Effector CD4-positive, alpha-beta T cell (primary cell): ENCODE measurements around the gene FAM180A.
"Not testable (repeated sequence)": the region's sequence is repeated elsewhere in the genome, so short reads cannot be mapped to it uniquely, and the experiment has no call there.

Experiments
- DNase-seq: peaks from one replicate; pipeline ENCODE4 v3.0.0-alpha.2; 2020

Gene FAM180A

DNA sequence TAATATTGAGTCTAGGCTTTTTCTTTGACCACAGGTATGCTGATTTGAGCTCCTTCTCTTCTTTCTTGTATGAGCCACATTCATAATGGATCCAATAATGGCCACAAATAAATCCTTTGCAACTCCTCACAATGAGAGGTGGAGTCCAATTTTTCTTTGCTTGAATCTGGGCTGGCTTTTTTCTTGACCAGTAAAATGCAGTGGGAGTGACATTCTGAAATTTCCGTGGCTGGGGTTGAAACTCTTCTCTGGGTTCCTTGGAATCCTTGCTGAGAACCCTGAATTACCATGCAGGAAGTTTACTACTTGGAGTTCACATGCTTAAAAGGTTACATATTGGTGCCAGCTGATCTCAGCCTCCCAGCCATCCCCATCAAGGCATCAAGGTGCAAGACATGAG is 22.4 kb upstream of the FAM180A start:
- DNase-seq = no peak

DNA sequence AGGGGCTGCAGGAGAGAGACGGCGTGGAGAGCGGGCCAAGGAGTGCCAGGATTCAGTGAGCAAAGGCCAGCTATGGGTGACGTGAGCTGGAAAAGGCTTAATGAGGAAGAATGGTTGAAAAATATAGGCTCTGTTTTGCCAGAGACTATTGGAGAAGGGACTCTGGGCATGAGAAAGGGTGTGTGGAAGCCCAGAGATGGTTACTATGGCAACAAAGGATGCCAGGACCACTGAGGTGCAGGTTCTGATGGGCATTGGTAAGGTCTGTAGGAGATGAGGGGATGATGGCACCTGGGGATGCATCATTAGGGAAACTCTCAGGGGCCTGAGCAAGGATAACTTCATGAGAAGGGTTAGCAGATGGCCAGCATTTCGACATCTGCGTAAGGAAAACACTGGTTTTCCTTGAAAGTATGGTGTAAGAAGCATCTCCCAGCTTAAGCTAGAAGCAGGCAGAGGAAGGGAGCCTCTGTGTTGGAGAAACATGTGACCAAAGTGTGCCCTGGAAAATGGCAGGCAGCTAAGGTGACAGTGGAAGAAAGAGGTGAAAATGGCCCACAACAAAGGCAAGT is 21.6 kb upstream of the FAM180A start:
- DNase-seq = no peak

DNA sequence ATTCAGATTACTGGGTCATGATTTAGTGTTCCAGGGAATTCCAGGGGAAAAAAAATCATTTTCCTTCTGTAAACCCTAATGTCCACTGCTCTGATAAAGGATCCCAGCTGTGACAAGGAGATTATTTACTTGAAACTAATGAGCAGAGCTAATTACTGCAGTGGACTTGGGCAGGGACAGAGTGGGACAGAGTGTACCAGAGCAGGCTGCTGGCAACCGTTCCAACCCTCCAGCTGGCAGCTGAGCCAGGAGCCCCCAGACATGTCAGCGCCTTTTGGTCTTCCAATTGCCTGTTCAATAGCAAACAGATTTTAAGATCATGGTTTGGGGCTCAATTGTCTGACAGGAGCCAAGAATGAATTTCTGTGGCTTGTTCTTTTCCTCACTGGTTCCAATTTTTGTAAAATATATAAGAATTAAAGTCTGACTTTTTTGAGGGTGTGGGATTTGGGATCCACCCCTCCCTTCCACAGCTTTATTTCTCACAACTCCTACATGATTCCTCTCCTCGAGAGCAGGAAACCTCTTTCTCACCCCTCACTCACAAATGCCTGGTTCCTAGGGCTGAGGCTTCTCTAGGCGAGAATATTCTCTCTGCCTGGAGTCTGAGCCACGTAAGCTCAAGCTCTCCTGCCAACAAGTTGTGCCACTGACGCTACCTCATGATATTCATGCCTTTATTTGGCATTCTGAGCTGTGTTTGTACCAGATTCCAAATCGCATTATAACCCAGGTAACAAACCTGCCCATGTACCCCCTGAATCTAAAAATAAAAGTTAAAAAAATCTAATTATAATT is 20.6 kb upstream of the FAM180A start:
- DNase-seq = no peak

DNA sequence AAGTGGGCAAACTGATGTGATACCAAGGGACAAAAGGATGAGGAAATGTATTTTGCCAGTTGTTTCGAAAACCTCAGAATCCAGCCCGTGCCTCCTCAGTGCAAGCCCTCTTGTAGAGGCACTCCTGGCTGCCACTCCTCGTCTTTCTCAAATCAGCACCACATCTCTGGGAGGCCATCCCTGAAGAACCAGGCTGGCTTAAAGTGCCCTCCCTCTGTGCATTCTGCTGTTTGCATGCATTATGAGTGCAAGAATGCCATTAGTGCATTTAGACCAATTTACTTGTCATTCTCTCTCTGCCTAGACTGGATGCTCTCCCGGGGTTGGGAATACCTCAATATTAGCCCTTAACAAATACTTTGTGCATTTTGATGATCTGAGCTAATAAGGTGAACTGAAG is 19.9 kb upstream of the FAM180A start:
- DNase-seq = no peak

DNA sequence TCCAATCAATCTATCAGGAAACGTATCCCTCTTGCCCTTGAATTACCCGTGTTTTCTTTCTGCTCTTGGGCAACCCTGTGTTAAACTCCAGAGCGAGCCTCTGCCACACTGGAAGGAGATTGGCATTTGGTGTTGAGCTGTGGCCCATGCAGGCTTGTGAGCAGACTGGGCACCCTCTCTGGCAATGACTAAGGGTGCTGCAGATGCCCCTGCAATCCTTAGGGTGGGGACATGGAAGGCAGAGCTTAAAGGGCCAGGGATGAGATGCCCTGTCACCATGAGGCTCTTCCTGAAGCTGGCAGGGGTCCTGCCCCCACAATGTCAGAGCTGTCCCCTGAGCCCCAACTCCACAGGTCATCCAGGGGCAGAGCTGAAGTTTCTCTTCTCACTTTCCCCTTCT is 19.5 kb upstream of the FAM180A start:
- DNase-seq = no peak

DNA sequence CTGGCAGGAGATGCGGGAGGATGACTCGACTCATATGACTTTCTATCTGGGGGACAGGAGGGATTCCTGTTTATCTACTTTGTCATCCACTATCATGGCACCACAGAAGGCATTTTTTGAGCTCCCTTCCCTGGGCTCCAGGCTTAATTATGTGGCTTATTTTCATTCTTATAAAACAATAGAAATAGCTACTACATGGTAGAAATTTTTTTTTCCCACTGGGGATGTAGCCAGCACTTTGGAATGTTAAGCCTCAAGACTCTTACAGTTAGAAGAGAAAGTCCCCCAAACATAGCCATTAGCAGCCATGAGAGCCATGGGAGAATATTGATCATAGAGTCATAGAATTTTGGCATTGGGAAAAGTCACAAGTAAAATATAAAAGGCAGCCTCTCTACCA is 14.6 kb upstream of the FAM180A start:
- DNase-seq = no peak

DNA sequence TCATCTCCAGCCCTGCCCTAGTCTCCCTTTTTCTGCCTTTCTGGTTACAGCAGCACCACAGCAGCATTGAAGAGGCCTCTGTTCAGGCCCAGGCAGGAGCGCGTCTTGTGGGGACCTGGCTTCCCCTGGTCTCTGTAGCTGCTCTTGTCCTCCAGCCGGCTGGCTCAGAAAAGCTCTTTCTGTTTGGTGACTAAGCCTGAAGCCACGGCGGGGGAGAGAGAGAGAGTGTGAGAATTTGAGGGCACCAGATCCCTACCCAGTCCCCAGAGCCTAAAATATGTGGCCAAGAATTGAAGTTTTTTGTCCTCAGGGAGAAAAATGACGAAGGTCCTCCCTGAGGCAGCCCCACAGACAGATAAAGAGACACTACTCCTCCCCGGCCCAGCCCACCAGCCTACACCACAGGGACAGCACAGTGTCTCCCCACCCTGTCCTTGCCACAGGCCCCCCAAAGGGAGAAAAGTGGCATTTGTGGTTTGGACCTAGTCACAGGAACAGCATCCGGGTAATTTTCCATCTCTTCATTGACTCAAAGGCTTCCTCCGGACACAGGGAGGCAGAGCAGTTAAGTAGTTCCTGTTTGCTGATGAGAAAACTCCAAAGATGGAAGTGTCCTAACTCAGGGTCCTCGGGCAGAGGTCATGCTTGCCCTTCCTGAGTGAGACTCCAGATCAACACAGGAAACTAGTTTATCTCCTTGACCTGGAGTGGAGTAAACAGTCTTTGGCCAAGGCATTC is 13.3 kb upstream of the FAM180A start:
- DNase-seq = no peak

DNA sequence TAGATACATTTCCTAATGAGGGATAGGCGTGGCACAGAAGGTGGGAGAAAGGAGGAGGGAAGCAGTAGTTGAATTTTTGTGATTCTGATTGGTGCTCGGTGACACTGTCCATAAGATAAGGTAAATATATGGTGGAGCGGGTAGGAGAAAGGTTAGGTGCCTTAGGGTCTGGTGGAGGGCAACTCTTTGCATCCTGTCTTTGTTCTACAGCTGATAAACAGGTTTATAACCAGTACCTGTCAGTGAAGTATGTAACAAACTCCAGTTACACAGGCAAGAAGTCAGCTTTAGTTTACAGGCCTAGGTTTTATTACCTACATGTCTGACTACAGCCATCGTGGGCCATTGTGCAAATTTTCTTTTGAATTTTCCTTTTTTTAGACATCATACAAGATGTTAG is 10.9 kb upstream of the FAM180A start:
- DNase-seq = no peak

DNA sequence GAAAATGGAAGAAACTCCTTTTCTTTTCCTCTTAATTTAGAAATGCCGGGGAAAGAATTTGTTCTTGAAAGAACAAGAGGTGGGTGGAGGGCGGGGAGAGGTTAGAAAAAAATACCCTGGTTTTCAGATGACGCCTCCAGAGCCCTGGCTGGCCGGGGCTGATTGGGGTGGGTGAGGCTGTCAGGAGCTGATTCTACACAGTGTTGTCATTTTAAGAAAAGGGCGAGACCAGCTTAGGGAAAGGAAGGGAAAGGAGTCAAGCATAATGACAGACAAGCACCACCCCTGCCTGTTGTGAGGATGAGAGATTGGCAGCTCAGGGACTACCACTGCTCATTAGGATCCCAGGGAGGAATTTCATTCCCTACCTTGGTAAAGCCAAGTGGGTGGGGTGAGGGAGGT is 9.9 kb upstream of the FAM180A start:
- no peak for DNase-seq

DNA sequence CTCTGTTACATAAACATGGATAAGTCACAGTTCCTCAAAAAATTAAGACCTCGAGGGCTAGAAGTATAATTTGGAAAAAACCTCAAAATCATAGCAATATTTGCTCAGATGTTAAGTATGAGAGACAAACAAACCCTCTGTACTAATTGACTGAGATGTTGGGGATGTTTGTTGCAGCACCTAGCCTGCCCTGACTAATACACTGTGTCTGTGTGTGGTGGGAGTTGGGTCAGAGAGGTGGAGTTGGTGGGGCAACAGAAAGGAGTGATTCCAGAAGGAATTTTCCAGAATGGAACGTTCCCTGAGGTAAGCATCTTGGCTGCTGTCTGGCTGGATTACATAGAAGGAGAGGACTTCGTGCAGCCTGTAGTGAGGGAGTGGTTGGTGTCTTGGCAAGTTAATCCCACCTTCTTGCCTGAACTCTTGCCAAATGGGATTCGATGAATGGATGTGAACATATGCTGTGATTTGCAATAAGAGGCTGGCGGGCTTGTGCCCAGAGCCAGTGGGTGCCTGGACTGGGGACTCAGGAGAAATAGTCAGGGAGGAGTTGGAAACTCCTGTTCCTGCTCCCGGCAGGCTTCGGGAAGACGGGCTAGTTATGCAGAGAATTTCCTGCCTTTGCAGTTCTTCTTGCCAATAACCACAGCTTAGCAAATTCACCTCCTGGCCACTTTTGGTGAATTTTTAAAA is 9.3 kb upstream of the FAM180A start:
- no peak for DNase-seq

DNA sequence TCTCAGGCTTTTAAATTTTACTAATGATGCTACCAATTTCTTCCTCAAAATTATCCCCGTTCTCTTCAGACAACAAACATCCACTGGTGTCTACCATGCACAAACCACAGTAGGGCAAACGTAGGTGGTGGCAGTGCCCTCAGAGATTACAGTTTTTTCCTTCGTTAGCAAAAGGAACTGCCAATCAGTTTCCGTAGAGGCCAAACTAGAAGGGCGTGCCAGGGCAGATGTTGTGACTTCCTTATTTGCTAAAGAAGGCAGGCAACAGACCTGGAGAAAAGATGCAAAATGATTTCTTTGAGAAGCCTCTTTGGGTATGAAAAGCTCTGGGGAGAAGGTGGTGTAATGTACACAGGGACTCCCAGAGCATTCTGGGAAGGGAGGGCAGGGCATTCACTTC is 7.6 kb upstream of the FAM180A start:
- no peak for DNase-seq

DNA sequence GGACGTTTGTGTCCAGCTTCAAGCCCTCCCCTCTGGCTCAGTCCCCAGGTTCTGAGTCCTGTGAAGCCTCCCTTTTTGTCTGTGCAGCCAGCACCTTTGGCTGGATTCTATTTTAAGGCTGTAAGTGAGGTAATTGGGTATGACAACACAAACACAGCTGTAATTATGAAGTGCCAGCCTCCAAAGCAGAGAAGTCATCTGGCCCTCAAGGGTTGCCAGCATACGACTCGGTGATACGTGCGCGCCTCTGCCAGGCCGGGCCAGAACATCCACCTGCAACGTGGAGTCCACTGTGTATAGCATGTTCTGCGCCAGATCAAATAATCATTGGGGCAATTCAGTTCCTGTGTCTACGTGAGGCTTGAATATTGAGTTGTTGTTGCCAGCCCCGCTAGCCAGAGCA is 6.7 kb upstream of the FAM180A start:
- DNase-seq = no peak

DNA sequence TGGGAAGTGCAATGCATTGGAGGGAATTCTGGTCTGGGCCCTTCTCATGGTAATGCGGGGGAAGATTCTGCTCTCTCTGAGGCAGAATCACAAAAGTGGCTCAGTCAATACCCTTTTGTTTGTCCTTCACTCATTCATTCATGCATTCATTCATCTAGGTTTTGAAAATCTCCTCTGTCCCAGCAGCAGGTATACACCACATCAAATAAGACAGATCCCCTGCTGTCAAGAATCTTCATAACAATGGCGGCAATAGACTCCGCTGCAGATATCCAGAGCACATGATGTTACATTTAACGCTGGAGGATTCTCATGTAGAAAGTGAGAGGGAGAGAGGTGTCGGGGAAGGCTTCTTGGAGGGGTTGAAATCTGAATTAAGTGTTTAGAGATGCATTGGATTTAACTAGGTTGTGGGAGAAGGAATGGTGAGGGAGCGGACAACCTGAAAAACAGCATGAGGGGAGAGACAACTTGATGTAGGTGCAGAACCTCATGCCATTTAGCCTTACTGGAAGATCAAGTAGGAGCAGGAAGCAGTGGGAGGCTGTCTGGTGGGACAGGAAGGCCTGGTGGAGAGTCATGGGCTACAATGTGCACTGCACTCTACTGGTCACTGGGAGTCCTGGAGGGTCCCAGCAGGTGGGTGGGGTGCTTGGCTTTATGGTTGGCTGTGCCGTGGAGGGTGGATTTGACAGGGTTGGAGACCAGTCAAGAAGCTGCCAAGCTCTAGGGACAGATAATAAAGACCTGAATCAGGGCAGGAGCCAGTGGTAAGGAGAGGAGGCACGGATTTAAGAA is 5.2 kb upstream of the FAM180A start:
- DNase-seq = no peak

DNA sequence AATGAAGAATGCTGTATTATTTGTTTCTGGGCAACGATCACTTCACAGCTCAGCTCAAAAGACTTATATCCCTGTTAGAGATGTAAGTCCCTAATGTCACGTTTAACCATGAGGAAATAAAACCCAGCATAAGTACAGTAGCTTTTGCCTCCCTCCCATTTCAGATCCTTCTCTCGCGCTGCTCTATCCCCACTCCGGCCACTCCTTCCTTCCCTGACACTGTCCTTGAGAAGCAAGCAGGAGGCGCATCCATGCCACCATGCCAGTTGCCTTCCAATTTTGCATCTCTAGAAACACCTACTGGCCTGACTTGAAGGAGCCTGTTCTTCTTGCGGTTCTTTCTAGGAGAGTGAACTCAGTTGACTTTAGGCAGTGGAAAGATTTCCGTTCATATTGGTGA is 1.2 kb downstream of the FAM180A start:
- DNase-seq = no peak

DNA sequence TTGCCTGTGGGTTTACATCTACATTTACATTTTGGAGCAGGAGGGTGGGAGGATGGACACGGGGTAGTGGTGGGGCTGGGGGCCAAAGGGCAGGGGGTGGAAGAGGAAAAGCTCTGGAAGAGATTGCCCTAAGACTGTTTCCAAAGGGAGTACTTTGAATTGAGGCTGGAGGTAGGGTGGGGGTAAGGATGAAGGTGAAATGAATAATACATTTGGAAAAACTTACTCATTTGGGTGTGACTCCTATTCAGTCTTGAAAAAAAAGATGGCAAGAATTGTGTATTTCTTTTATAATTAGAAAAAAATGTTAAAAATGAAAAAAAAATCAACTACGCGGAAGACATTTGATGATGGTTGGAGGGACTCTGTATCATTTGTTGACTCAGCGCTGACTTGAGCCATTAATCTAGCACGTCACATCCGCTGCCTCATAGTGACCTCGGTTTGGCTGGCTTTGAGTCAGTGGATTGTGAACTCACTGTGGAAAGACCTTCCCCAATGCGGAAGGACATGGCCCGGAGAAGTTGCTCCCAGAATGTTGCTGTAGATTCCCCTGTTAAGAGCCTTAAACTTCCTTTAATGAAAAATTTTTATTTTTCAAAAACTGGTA is 2.8 kb downstream of the FAM180A start:
- no peak for DNase-seq

DNA sequence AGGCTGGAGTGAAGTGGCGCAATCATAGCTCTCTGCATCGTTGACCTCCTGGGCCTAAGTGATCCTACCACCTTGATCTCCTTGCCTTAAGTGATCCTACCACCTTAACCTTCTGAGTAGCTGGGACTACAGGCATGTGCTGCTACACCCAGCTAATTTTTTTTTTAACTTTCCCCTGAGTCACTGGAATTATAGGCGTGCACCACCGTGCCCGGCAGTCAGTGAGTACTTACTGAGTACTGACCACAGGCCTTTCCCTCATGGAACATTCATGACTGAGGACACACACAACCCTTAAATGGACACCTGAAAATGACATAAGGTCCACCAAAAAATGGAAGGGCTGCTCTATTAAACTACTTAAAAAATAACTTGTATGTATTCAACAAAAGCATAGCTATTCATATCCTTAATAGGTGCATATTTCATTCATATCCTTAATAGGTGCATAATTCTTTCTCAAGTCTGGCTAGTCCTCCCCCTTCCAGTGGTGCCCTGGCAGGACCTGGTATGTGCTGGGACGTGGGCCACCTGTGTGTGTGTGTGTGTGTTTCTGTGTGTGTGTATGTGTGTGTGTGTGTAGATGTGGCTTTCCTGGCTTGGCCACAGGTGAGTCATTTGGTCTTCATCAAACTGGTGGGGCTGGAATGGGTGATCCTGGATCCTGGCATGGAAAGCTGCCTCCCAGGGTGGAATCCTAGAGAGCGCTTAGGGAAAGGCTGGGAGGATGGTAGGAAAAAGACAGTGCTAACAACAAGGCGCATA is 3.5 kb downstream of the FAM180A start:
- DNase-seq = no peak

DNA sequence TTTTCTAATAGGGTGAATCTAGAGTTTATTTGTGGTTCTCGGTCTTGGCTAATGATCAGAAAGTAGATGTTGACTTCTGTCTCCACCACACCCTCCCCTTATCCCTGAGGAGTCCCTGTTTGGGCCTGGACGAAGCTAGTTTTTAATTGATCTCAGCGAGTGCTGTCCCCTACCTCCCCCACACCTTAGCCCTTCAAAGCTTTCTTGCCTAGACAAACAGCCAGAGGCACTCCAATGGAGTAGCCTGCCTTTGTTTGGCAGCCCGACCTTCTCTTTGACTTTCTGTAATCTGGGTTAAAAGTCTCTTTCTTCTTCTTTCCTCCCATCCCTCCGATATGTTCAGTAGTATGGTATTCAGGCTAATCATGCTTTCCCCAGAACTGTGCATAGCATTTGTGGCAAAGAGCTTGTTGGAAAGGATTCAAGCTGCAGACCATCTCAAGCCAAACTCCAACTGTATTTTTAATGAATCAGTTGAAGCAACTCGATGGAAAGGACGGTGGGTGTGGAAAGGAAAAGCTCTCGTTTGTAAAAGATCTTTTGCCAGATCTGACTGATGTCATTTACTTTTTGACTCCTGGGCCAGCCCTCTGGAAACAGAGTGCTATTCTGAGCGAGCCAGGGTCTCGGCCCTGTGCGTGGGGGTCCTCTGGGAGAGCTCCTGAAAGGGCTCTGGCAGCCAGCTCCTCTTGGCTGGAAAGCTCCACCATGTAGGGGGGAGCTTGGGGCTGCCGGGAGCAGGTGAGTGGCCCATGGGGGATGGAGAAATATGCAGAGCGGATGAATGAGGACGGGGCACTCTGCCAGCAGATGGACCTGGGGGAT is 4.5 kb downstream of the FAM180A start:
- DNase-seq = no peak

DNA sequence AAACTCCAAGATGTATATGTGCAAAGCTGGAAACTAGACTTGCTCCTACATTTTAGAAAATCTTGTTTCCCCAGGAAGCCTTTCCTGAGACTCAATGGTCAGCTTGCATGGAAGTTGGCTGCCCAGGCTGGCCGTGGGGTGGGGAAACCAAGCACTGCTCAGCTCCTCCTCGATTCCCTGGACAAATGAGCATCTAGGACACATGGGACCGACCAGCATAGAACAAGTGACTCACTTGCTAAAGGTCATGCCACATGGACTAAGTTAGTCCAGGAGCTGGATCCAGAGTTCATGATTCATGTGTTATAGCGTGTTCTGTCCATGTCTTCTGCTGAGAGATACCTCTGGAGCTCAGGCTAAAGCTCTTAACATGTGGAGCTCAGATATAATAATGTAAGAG is 6.2 kb downstream of the FAM180A start:
- DNase-seq = no peak

DNA sequence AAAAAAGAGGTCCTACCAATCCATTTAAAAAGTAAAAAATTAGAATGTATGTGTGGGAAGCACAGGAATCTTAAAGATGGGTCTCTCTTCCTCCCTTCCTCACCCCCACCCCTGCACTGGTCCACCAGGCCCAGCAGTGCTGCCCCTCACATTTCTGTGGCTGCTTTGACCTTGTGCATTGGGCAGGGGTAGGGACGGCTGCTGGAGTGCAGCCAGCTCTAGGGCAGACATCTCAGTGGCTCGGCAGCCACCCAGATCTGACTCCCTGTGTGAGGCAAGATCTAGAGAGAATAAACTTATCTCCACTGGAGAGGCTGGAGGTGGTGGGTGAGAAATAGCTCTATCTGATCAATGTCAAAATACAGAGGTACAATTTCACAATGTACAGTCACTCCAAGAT is 6.7 kb downstream of the FAM180A start:
- DNase-seq = no peak

DNA sequence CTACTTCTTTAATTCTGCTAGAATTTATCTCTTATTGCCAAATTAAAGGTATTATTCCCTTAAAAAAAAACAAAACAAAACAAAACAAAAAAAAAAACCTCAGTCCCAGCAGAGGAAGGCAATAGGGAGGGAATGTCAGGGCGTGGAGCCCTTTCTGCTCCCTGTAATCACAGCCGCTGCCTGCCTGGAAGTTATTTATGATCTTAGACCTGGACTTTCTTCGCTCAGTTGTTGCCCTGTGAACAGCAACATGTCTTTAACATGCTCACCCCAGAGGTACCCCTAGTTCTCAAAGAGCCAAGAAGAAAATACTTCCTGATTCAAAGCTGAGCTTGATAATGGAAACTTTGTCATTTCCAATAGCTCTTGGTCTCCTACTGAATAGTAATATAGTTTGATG is 7.7 kb downstream of the FAM180A start:
- no peak for DNase-seq

DNA sequence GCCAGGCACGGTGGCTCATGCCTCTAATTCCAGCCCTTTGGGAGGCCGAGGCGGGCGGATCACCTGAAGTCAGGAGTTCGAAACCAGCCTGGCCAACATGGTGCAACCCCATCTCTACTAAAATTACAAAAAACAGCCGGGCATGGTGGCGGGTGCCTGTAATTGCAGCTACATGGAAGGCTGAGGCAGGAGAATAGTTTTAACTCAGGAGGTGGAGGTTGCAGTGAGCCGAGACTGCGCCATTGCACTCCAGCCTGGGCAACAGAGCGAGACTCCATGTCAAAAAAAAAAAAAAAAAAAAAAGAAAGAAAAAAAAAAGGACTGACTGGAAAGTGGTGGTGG is 11.3 kb downstream of the FAM180A start:
- not testable (repeated sequence) for DNase-seq
